Panc1 (cell line): ENCODE results near the gene MAP3K14.

Source experiments
- CTCF ChIP-seq: fragments of 450-650 bp; IDR thresholded peaks from 2 replicates; pipeline ENCODE4 v1.5.1; 2017; ENCODE audit warnings: mild to moderate bottlenecking
- POLR2AphosphoS5 ChIP-seq: IDR thresholded peaks from 2 replicates; pipeline ENCODE4 v1.6.1; 2012; ENCODE audit warnings: mild to moderate bottlenecking, low read depth, low read length, moderate library complexity
- REST ChIP-seq, 2 experiments: IDR thresholded peaks; 2 replicates each; pipeline ENCODE4 v1.6.1; 2011 to 2012; ENCODE audit warnings: low read depth in 2 of 2, control low read depth in 1 of 2, low read length in 1 of 2, mild to moderate bottlenecking in 1 of 2, moderate library complexity in 1 of 2; ENCODE audit not compliant: insufficient read depth in 1 of 2
- SIN3A ChIP-seq: IDR thresholded peaks from 2 replicates; pipeline ENCODE4 v1.6.1; 2012; ENCODE audit warnings: low read depth, mild to moderate bottlenecking, low read length, moderate library complexity, borderline replicate concordance; ENCODE audit not compliant: insufficient read depth
- TCF7L2 ChIP-seq: IDR thresholded peaks from 2 replicates; pipeline ENCODE4 v1.6.1; 2011; ENCODE audit warnings: mild to moderate bottlenecking, low read depth, low read length, inconsistent platforms

GRCh38 chr17:45308840-45309239 lies 8.0 kb downstream of the MAP3K14 start:
- TF ChIP-seq POLR2AphosphoS5 (no peak), CTCF (no peak), TCF7L2 (no peak), REST (IDR thresholded peaks at IDR 0.05; ENCODE audit: insufficient read depth in 1 of 2, low read depth in 2 of 2, low read length in 1 of 2) (no peak), SIN3A (no peak)
